ENCODE data around the gene MAN1A1. TPM values are rescaled to one million over a fixed set of nuclear protein-coding genes. Genes with fewer than 3 reads are reported as not detected.

The MAN1A1 gene
- total RNA-seq, 2 donors from 2014 or later: 85.4 to 109 TPM

GRCh38 chr6:119241540-119242309, 107.8 kb downstream of the MAN1A1 start:
- WGBS, 2 donors: 68 to 71% methylated on average over 3 of the region's 3 CpGs
- no peak overlapping the region for H3K4me3 ChIP-seq
- no peak for ATAC-seq
- no peaks in the 10 kb centered on the region for H3K27me3 ChIP-seq
- H3K9me3 ChIP-seq: no peaks in the 10 kb centered on the region
- peak overlapping the region in 2 of 4 donors; percentile 14 to 52 for H3K27ac ChIP-seq
- peaks cover 12% of the 10 kb centered on the region for H3K4me1 ChIP-seq
- TF ChIP-seq POLR2A (IDR thresholded peaks at IDR 0.05): no peak
- TF ChIP-seq, protein P1, sequence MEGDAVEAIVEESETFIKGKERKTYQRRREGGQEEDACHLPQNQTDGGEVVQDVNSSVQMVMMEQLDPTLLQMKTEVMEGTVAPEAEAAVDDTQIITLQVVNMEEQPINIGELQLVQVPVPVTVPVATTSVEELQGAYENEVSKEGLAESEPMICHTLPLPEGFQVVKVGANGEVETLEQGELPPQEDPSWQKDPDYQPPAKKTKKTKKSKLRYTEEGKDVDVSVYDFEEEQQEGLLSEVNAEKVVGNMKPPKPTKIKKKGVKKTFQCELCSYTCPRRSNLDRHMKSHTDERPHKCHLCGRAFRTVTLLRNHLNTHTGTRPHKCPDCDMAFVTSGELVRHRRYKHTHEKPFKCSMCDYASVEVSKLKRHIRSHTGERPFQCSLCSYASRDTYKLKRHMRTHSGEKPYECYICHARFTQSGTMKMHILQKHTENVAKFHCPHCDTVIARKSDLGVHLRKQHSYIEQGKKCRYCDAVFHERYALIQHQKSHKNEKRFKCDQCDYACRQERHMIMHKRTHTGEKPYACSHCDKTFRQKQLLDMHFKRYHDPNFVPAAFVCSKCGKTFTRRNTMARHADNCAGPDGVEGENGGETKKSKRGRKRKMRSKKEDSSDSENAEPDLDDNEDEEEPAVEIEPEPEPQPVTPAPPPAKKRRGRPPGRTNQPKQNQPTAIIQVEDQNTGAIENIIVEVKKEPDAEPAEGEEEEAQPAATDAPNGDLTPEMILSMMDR (IDR thresholded peaks at IDR 0.05): no peak
- DNase-seq: no peak
- intact Hi-C loops (cut with DNase I): no loop called here
- H3K36me3 ChIP-seq (replicated peaks in 1 of 2; ENCODE audit: insufficient read depth in 1 of 2, low read depth in 2 of 2): peaks cover 0 to 3% of the 10 kb centered on the region in 2 donors

- peaks cover 0 to under 1% of the 10 kb centered on the region in 2 donors for H3K36me3 ChIP-seq (replicated peaks in 1 of 2; ENCODE audit: insufficient read depth in 1 of 2, low read depth in 2 of 2)
- peaks cover 12% of the 10 kb centered on the region for H3K4me1 ChIP-seq
- intact Hi-C loops (cut with DNase I): no loop called here
- H3K4me3 ChIP-seq: no peak overlapping the region
- DNase-seq: peak in 2 of 4 donors; percentile 15 to 19
- no peaks in the 10 kb centered on the region for H3K9me3 ChIP-seq
- 0 to 12% methylated on average over 2 of the region's 2 CpGs for WGBS, 2 donors
- peak overlapping the region in 2 of 4 donors; percentile 14 to 52 for H3K27ac ChIP-seq
- H3K27me3 ChIP-seq: no peaks in the 10 kb centered on the region
- no peak for TF ChIP-seq POLR2A (IDR thresholded peaks at IDR 0.05)
- TF ChIP-seq, protein P1 (IDR thresholded peaks at IDR 0.05): no peak
- peak; percentile 64 for ATAC-seq
Measured at GRCh38 chr6:119241111-119241465, 108.5 kb downstream of the MAN1A1 start.

DNA sequence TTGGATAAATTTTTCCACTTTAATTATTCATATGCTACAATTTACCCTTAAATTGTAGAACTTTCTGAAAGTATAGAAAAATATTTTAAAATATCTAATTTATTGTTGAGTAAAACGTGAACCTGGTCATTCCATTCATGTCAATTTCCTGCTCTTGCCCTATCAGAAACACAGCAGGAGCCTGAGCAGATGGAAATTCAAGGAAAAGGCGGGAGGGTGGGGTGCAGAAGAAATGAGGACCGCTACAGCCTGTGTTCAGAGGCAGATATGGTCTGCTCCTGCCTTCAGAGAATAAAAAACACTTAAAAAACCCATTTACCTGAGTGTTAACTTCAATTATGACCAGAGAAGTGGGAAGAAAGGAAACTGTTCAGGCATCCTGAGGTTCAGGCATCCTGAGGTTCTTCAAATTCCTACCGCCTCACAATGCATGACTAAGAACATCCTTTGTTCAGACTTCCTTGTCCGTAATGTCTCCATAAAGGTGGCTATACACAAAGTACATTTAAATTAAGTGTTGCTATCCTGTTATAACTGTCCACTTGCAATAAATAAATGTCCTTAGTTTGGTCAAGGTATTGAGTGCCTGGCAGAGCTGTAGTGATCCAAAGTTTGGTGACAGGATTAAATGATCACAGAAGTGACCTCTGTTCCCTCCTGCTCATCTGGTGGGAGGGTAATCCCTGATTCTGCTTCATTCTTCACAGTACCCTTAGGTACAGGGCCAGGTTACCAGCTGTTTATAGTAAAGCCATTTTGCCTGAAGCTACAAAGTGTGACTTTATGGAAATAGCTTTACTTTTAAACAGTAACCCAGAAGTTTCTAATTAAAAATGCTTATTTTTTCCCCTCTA, 109.1 kb downstream of the MAN1A1 start:
- intact Hi-C loops (cut with DNase I): no loop called here
- H3K4me3 ChIP-seq: no peak overlapping the region
- H3K27me3 ChIP-seq: no peaks in the 10 kb centered on the region
- no peak for DNase-seq
- H3K27ac ChIP-seq: peak overlapping the region in 2 of 4 donors; percentile 14 to 52
- 90 to 91% methylated on average over 5 of the region's 5 CpGs for WGBS, 2 donors
- no peaks in the 10 kb centered on the region for H3K9me3 ChIP-seq
- H3K36me3 ChIP-seq (replicated peaks in 1 of 2; ENCODE audit: insufficient read depth in 1 of 2, low read depth in 2 of 2): peaks cover 0 to 1% of the 10 kb centered on the region in 2 donors
- ATAC-seq: no peak
- H3K4me1 ChIP-seq: peaks cover 12% of the 10 kb centered on the region
- TF ChIP-seq, protein P1 (IDR thresholded peaks at IDR 0.05): no peak
- no peak for TF ChIP-seq POLR2A (IDR thresholded peaks at IDR 0.05)

DNA sequence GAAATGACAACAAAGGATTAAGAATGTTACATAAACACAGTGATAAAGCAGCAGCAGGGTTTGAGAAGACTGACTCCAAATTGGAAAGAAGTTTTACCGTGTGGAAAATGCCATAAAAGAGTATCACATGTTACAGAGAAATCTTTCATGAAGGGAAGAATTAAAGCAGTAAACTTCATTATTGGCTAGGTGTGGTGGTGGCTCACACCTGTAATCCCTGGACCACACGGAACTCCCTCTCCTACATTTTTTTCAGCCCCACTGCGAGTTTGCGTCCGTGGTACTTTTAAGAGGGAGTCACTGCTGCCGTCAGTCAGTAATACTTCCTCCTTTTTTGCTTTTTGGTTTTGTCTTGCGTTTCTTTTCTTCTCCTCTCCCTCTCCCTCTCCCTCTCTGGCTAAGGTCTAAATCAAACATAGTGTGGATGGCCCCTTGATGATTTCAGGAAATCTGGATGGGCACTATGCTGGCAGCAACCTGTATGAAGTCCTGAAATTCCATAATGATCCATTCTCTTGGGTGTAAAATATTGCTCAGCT, 112.3 kb downstream of the MAN1A1 start:
- DNase-seq (no peak), ATAC-seq (no peak)
- WGBS, 2 donors: 91 to 92% methylated on average over 7 of the region's 7 CpGs
- Histone ChIP-seq H3K36me3 (replicated peaks in 1 of 2; ENCODE audit: insufficient read depth in 1 of 2, low read depth in 2 of 2) (peaks cover 0 to 3% of the 10 kb centered on the region in 2 donors), H3K4me3 (no peak overlapping the region), H3K9me3 (no peaks in the 10 kb centered on the region), H3K27me3 (no peaks in the 10 kb centered on the region), H3K27ac (no peak overlapping the region), H3K4me1 (peaks cover 20% of the 10 kb centered on the region)
- TF ChIP-seq, protein P1 (IDR thresholded peaks at IDR 0.05): no peak
- TF ChIP-seq POLR2A (IDR thresholded peaks at IDR 0.05): no peak
- intact Hi-C loops (cut with DNase I): no loop called here

All from body of pancreas (tissue), 4 donors.